ENCODE data around the gene FOXN3.

Gene FOXN3, protein sequence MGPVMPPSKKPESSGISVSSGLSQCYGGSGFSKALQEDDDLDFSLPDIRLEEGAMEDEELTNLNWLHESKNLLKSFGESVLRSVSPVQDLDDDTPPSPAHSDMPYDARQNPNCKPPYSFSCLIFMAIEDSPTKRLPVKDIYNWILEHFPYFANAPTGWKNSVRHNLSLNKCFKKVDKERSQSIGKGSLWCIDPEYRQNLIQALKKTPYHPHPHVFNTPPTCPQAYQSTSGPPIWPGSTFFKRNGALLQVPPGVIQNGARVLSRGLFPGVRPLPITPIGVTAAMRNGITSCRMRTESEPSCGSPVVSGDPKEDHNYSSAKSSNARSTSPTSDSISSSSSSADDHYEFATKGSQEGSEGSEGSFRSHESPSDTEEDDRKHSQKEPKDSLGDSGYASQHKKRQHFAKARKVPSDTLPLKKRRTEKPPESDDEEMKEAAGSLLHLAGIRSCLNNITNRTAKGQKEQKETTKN

DNA sequence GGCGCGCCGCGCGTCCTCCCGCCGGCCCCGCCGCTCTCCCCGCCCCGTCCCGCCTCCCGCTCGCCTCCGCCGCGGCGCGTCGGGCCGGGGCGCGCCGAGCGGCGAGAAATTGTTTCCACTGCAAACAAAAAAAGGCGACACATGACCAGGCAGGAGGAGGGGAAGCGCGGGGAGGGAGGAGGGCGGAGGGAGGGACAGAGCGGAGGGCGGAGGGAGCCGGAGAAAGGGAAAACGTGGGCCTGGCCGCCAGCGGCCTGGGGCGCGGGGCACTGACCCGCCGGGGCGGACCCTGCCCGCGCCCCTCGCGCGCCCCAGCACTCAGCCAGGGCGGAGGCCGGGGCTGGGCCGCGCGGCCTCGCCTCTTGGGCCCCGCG, at the start of gene FOXN3:
Gene FOXN3, minus strand, starts transcription at position 143 of the 374 bp plus-strand sequence. CDS start 4,757 bp downstream, outside the sequence.
- DNase-seq, result peak; percentile 91 to 92

DNA sequence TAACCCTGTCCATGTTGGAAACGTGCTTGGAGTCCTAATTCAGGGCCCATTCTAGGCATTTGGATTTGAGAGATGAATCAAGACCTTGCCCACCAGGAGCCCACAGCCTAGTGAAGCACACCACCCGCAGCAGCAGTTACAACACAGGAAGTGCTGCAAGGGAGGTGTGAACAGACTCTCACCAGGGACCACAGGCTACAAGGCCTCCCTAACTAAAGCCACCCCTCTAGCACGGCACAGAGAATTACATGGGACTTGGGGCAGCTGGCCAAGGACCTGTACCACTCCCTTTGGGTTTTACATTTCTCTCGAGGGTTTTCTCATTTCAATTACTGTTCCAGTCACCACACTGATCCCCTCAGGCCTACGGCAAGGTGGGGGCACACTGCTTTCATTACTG, 49.5 kb upstream of the FOXN3 start:
- DNase-seq, result no peak

DNA sequence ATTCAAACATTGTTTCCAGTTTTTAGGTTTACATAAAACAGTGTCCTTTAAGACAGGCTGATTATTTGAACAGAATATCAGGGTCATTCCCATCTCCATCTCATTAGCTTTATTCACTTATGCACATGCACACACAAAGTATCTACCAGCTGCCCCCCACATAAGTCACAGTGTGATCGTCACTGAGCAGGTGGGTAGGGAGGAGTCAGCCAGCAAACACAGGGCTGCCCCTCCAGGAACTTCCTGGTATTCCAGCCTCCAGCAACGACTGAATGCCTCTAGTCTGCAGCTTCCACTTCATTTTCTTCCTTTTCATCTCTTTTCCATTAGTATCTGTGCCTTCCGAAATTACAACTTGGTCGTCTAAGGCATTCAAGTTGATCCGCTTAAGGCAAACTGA, 48.8 kb upstream of the FOXN3 start:
- DNase-seq, result no peak

DNA sequence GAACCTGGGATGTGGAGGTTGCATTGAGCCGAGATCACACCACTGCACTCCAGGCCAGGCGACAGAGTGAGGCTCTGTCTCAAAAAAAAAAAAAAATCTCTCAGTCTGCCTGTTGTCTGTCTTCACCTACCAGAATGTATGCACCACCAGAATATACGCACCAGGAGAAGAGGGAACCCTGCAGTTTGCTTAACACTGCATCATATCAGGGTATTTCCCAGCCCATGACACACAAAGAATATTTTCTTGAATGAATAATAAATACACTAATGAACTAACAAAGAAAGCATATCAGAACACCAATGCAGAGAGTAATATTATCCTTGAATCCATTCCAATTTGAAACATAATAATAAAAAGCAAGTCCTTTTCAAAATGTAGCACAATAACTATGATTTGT, 44.2 kb upstream of the FOXN3 start:
- DNase-seq, result no peak

DNA sequence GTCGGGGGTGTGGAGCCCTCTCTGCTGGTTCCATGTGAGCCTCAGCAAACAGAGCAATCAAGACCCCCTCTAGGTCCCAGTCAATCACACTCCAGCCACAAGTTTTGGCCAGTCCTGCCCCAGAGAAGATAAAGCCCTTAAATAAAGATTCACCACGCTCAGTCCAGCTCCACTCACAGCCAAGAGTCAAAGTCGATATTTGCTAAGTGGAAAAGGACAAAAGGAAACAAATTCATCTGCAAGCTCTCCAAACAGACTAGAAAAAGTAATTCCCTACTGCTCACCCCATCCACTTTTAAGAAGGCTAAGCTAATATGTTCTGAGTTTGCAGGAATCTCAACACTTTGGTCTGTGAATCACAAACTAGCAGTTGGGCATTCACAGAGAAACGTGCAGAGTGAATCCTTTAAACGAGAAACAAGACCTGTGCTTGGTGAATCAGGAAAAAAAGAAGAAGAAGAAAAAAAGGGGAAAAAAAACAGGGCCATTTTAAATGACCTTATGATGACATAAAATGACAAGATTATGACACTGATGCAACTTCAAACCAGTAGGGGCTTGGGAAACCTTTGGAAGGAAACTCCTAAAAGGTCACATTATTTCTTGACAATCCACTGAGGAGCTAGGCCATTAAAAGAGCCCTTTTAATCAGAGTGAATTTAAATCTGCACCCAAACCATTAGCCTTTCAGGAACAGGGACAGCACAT, 41.8 kb upstream of the FOXN3 start:
- no peak for DNase-seq

DNA sequence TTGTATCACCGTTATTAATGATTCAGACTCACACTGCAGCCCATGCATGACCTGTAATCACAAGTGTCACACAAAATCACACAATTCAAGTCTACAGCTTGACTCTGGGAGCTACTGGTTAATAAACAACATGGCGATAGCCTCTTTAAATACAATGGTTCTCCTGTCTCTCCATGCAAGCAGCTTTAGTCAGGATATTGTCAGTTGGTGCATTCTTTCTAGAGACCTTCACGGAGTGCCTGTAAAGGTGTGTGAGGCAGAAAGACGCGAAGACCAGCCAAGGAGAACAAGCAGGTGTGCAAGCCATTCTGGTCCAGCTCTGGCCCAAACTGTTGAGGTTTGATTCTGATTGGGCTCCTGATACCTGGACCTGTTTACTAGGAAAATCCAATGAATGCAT, 40.0 kb upstream of the FOXN3 start:
- DNase-seq, result no peak

DNA sequence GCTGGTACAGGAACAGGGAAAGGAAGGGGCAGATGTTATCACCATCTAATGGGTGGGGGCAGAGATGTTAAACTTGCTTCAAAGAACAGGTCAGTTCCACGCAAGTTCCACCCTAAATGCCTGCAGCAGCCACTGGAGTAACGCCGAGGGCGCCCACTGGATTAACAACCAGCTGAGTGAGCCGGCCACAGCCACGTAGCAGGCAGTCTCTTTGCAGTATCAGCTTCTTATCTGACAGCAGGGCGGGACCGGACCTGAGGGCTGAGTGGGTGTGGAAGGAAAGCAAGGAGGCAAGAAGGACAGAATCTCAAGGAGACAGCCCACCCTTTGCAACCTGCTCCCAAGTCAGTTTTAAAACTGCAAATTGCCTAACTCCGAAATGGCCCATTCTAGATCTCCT, 38.4 kb upstream of the FOXN3 start:
- DNase-seq, result no peak

DNA sequence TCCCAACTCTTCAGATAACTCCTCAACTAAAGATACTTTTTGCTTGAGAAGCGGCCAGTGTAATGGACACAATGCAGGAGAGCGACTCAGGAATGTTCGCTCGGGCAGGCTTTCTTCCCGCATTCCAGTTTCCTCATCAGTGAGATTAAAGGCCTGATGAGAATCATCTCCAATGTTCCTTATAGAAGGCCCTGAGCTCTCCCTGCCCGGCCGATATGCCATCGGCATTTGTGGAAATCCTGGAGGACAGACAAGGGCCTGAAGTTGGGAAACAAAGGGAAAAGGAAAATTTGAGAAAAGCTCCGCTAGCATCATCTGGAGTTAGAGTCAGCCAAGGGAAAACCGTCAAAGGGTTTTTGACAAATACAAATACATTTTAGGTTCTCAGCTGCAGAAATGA, 38.0 kb upstream of the FOXN3 start:
- no peak for DNase-seq

DNA sequence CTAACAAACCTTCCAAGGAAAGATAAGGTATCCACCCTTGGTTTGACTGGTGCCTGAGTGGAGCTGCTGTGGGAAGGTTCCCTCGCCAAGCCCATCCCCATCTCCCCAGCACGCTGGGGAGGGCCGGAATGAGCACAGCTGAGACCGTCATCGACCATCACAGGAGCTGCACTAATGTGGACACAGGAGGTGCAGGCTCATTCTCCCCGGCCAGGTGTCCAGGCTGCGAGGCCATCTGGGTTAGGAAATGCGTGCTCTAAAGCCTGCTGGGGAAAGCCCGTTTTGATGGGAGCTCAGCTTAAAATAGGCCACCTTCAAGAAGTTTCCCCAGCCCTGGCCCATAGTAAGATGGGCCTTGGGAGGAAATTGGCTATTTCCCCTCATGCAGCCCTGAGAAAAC, 35.2 kb upstream of the FOXN3 start:
- no peak for DNase-seq

DNA sequence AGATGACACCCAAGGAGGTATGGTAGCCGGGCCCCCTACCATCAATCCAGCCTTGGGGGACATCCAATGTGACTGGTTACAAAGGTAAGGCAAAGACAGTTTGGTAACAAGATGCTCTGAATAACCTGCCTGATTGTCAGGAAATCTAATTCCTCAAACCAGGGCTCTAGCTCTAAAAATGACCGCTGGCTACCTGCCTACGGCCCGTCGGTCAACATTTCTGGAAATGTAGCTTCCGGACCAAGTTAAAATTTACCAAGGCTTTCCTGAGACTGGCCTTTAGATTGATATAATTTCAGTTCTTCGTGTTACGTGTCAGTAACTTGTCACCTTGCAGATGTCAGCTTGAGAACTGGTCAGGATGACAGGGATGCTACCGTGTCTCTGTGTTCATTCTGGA, 34.2 kb upstream of the FOXN3 start:
- DNase-seq, result no peak

DNA sequence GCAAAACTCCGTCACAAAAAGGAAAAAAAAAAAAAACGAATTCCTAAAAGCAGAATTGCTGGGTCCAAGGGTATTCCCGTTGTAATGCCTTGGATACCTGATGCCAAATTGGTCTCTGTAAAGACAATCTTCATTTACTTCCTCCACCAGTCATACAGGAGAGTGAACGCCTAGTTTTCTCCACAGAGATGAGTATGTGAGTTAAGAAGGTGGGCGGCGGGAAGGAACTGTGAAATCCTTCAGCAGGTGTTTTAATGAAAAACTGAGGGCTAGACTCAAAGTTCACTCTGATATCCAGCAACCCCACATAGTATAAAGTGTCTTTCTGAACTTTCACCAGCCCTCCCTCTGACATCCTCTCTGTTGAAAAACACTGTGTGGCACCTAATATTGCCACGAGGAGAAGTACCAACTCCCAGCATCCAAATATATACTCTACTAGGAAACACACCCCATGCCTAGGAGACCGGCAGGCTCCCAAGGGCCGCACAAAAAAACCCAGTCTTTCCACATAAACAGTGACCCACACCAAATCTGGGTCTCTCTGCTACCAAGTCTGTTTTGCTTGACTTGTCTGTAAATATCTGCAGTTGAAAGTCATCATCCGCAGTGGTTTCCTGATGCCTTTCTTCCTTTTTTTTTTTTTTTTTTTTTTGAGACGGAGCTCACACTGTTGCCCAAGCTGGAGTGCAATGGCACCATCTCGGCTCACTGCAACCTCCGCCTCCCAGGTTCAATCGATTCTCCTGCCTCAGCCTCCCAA, 30.3 kb upstream of the FOXN3 start:
- DNase-seq, result no peak

DNA sequence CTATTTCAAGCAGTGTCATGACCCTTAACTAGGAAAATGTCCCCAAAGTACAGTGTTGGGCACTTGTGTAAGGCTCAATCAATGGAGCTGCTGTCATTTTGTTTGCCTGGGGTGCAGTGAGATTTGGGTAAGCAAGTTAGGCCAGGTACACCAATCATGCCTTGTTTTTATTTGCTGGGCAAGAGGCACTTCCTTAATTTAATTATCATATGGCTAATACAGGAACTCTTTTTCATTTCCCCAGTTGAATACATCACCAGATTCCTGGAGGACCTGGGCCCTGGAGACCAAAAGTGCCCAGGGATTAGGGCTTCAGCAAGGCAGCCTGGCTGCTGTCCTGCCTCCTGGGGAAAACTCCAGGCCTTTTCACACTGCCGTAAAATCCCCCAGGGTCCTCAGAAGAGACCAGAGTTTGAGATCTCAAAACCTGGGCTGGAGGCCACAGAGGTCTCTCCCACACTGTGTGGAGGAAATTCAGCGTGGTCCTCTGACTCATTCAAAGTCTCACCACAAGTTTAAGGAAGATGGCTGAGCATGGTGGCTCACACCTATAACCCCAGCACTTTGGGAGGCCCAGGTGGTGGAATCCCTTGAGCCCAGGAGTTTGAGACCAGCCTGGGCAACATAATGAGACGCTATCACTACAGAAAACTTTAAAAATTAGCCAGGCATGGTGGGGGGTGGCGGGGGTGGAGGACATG, 28.4 kb upstream of the FOXN3 start:
- DNase-seq, result no peak

DNA sequence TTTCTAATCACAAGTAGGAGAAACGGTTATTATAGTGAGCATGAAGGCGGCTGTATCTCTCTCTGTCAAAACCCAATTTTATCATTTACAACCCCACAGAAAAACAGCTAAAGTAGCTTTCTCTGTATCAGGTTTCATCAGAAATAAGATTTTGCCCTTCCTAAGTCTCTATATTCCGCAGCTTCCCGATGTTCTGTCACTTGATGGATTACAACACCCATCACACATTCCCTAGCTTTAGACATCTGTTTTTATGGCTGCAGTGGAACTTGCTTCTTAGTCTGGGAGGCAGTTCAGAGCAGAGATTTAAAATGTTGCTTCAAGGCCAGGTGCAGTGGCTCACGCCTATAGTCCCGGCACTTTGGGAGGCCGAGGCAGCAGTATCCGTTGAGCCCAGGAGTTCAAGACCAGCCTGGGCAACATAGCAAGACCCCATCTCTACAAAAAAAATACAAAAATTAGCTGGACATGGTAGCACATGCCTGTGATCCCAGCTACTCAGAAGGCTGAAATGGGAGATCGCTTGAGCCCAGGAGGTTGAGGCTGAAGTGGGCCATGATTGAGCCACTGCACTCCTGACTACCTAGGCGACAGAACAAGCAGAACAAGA, 27.6 kb upstream of the FOXN3 start:
- DNase-seq, result no peak

DNA sequence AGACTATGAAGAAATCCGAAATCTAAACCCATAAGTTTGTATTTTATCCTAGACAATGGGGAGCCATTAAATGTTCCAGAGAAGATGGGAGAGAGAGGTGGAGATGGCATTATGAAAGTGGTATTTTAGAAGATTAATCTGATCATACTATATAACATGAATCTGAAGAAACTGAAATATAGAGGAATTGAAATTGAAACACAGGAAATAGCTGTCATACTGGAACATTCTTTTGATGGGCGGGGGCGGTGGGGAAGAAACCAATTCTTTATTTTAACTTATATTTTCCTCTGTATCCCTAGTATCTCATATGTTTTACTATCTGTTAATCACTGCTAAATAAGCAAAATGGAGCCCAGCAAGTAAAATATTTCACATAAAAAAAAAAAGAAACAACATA, 27.0 kb upstream of the FOXN3 start:
- no peak for DNase-seq

DNA sequence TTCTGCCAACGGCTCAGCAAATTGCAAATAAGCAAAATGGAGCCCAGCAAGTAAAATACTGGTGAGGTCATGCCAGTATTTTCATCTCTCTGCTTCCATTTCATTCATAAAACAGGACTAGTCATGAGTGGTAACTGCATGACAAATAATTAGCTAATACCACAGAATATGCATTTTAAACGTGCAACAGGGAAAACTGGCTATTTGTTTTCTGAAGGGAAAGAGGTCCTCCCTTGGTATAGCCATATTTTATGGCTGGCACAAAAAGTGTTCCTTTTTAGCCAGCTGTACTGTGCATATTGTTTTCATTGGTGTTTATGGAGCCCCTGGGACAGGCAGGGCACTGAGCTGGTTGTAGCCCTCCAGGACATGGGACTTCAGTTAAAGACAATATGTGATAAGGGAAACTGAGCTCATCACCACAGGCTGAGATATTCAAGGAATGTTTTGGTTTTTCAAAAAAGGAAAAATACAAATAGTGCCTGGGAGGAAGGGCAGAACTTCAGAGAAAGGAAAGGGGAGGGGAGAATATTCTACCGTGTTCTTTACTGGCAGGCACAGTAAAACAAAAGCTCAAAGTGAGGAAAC, 26.1 kb upstream of the FOXN3 start:
- DNase-seq, result no peak

DNA sequence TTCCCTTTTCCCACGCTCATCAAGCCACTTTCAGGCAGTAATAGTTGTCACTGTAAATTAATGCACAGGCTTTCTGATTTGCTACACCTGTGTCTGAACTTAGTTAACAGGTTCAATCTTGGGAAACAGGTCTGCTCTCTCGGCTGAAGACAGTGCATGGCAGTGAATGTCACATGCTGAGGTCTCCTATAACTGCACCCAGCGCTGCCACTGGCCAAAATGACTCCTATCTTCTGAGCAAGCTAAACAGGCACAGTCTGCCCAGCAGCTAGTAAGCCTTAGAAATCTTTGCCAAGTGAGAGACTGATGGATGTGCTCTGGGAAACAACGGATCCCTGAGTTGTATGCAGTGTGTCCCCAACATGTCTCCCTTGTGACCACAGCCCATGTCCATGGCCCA, 25.2 kb upstream of the FOXN3 start:
- no peak for DNase-seq

DNA sequence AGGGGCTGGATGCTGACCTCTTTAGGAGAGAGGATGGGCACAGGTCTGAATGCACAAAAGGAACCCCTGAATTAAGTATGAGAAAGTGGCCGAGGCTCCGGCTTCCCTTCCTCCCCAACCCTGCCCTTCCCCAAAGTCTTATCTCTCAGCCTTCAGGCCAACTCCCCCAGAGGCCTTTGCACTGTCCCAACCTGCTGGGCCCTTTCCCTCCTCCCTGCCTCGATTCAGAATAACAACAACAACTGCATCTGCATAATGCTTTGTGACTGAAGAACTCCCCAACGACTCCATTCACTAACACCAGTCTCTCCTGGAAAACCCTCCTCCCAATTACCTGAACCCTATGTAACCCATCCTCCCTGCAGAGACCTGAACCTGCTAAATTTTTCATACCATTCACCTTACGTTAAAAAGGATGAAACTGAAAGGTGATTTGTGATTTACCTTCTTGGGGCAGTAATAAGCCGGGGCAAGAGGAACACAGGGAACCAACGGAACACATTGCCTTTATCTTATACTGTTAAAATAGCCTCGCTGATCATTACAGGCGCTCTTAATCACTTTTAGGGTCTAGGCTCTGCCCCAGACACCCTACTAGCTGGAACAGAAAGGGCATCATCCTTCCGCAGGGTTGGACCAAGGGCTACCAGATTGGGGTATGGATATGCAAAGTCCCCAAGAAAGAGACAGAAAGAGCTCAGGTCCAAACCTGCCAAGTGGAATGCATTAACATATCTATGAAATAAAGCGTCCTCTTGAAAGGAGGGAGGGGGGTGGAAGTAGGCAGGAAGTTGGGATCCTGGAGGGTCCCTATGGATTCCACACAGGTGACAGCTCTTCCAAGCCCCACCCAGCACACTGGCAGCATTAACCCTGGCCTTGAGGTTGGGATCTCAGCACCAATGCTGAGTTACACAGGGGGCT, 24.2 kb upstream of the FOXN3 start:
- DNase-seq, result no peak

DNA sequence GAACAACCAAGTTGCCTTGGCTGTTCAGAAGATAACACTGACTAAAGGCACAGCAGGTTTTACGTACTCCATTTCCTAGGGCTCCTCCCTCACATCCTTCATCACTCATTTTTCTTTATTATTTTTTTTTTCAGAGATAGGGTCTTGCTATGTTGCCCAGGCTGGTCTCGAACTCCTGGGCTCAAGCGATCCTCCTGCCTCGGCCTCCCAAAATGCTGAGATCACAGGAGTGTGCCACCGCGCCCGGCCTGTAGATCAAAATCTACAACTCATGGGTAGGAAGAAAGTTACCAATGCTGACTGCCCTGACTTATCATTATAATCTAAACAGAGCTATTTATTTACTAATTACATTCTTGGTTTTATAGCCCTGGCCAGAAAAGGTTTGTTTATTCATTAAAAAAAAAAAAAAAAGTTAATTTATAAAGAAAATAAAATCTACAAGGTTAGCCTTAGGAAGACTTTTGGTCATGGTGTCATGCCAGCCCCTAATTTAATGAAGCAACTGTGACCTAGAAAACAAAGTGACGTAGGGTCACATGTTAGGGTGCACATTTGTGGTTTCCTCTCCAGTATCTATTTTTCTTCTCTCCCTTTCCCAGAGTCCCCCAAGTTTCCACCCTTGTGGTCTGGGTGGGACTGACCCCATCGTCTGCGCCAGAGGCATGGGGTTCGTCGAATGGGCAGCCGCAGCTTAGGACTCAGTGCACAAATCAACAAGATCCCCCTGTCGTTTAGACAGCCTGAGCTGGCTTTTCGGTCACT, 19.0 kb upstream of the FOXN3 start:
- DNase-seq, result no peak

DNA sequence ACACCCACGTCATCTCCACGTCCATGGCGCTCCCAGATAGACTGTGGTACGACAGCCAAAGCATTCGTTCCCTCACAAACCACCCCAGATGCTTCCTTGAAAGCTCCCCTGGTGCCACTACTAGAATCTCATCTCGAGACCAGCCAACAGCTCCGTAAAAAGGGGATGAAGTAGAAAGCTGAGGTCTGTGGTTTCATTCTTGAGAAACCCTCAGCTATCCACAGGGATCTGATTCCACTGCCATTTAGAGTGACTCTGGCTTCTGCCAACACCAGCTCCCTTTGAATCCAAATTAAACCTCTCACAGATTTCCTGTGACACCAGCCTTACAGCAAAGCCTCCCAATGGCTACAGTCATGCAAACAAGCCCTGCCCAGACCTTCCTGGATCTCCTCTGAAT, 18.5 kb upstream of the FOXN3 start:
- no peak for DNase-seq

DNA sequence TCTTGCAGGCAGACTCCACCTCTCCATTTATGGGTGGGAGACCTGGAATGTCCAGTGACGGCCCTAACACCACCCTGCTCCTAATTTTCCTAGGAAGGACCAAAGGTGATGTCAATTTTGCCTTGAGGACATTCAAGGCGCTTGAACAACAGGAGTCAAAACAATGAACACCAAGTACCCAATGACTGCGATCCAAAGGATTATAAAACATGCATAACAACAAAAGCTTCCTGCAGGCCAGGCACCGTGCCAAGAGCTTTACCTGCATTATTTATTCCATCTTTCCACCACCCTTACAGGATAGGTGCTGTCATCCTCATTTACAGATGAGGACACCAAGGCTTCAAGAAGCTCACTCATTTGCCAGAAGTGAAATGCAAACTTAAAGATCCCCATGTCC, 15.2 kb upstream of the FOXN3 start:
- DNase-seq, result peak; percentile 26 to 53

All from NCI-H2081 (cell line).